Peyer's patch (tissue), 4 donors: ENCODE results near the gene LYVE1.

Source experiments
- CTCF ChIP-seq, 6 experiments: fragments of 450-650 bp in 4 of 6; fragments of 200-600 bp in 2 of 6; sonication (generic) in 1 of 6; IDR thresholded peaks; one replicate each; pipeline ENCODE4 v1.5.1; 2017 to 2019; ENCODE audit warnings: antibody characterized with exemption in 6 of 6, mild to moderate bottlenecking in 3 of 6, moderate library complexity in 1 of 6
- POLR2A ChIP-seq, 2 donors: fragments of 450-650 bp; IDR thresholded peaks; one replicate each; pipeline ENCODE4 v1.5.1; 2017; ENCODE audit warnings: antibody characterized with exemption in 2 of 2, mild to moderate bottlenecking in 2 of 2, moderate library complexity in 2 of 2

- TF ChIP-seq CTCF (IDR thresholded peaks at IDR 0.05) (no peak), POLR2A (IDR thresholded peaks at IDR 0.05) (no peak)
Measured at GRCh38 chr11:10551290-10551592, 17.2 kb downstream of the LYVE1 start.
